ENCODE measurements around the gene IER3. TPM values are rescaled to one million over a fixed set of nuclear protein-coding genes. Genes with fewer than 3 reads are reported as not detected.

IER3 gene
- total RNA-seq = 100 to 1,000 TPM; 102 to 136 TPM
- polyA plus RNA-seq (2013, experiment 1 of 2) = 51.3 TPM
- polyA plus RNA-seq (2013, experiment 2 of 2) = 74.4 TPM
- long read RNA-seq, experiment 1, transcript IER3-201 (2 exons, 1,244 nt) = major isoform, 65 of 79 reads
- long read RNA-seq, experiment 1, transcript IER3-202 (1 exons, 1,350 nt) = minor isoform, 12 of 79 reads
- long read RNA-seq, experiment 1, partial matches to known transcripts = 0 of 79 reads
- long read RNA-seq, experiment 1, other reads (novel, unspliced or antisense) = 2 of 79 reads
- long read RNA-seq, experiment 2, transcript IER3-201 (2 exons, 1,244 nt) = major isoform, 26 of 28 reads
- long read RNA-seq, experiment 2, partial matches to known transcripts = 0 of 28 reads
- long read RNA-seq, experiment 2, other reads (novel, unspliced or antisense) = 0 of 28 reads
- long read RNA-seq, experiment 3, transcript IER3-202 (1 exons, 1,350 nt) = minor isoform, 9 of 271 reads
- long read RNA-seq, experiment 3, transcript IER3-201 (2 exons, 1,244 nt) = major isoform, 262 of 271 reads
- long read RNA-seq, experiment 3, partial matches to known transcripts = 0 of 271 reads
- long read RNA-seq, experiment 3, other reads (novel, unspliced or antisense) = 0 of 271 reads
- long read RNA-seq, experiment 4, transcript IER3-201 (2 exons, 1,244 nt) = major isoform, 385 of 391 reads
- long read RNA-seq, experiment 4, partial matches to known transcripts = 0 of 391 reads
- long read RNA-seq, experiment 4, other reads (novel, unspliced or antisense) = 2 of 391 reads

GRCh38 chr6:30744054-30744805 lies at the start of gene IER3:
TSS of gene IER3 (minus strand) at chr6:30744547. CDS start at chr6:30744518, 29 bp downstream.
- DNase-seq = peak; percentile 98
- H3K36me3 ChIP-seq (ENCODE audit: control insufficient read depth, insufficient read depth, low read length) = peaks cover 33% of the 10 kb centered on the region
- TF ChIP-seq CTCF (conservative IDR thresholded peaks at IDR 0.05) = peak; percentile 78
- H3K27ac ChIP-seq (ENCODE audit: low read depth, low read length) = peak within 1 kb of the TSS; percentile 41
- 0 to 1% methylated on average over 32 to 54 of the region's 54 CpGs for WGBS, 2 experiments (ENCODE audit: insufficient coverage in 1 of 2, insufficient read length in 1 of 2)
- peaks cover 34% of the 10 kb centered on the region for H3K36me3 Mint-ChIP-seq (ENCODE audit: low read depth)
- H3K27me3 Mint-ChIP-seq (ENCODE audit: insufficient read depth) = no peaks in the 10 kb centered on the region
- H3K9me3 Mint-ChIP-seq = no peaks in the 10 kb centered on the region
- H3K27ac Mint-ChIP-seq = peak within 1 kb of the TSS; percentile 93
- peaks cover 31% of the 10 kb centered on the region for H3K4me1 Mint-ChIP-seq
- peak within 1 kb of the TSS; percentile 98 for H3K4me3 Mint-ChIP-seq
- H3K9ac ChIP-seq (ENCODE audit: extremely low read depth, low read length, poor library complexity, severe bottlenecking) = peak within 1 kb of the TSS; percentile 99
- H3K27me3 ChIP-seq (ENCODE audit: control insufficient read depth, insufficient read depth, low read length, poor library complexity, severe bottlenecking) = no peaks in the 10 kb centered on the region
- no peaks in the 10 kb centered on the region for H3K9me3 ChIP-seq (ENCODE audit: control insufficient read depth, low read length)
- H3K4me1 ChIP-seq (ENCODE audit: control insufficient read depth, insufficient read depth, low read length) = peaks cover 5% of the 10 kb centered on the region
- peak within 1 kb of the TSS; percentile 94 for H3K4me3 ChIP-seq (ENCODE audit: low read length)

- Histone ChIP-seq H3K4me1 (ENCODE audit: control insufficient read depth, insufficient read depth, low read length) (no peaks in the 10 kb centered on the region), H3K4me3 (ENCODE audit: low read length) (no peak overlapping the region), H3K36me3 (ENCODE audit: control insufficient read depth, insufficient read depth, low read length) (no peaks in the 10 kb centered on the region), H3K27me3 (ENCODE audit: control insufficient read depth, insufficient read depth, low read length, poor library complexity, severe bottlenecking) (peaks cover 12% of the 10 kb centered on the region), H3K27ac (ENCODE audit: low read depth, low read length) (no peak overlapping the region), H3K9ac (ENCODE audit: extremely low read depth, low read length, poor library complexity, severe bottlenecking) (no peak overlapping the region), H3K9me3 (ENCODE audit: control insufficient read depth, low read length) (no peaks in the 10 kb centered on the region)
- no peak for DNase-seq
- no peaks in the 10 kb centered on the region for H3K36me3 Mint-ChIP-seq (ENCODE audit: low read depth)
- peaks cover 10% of the 10 kb centered on the region for H3K4me1 Mint-ChIP-seq
- H3K4me3 Mint-ChIP-seq = no peak overlapping the region
- H3K27me3 Mint-ChIP-seq (ENCODE audit: insufficient read depth) = peaks cover 41% of the 10 kb centered on the region
- no peak overlapping the region for H3K27ac Mint-ChIP-seq
- TF ChIP-seq CTCF (conservative IDR thresholded peaks at IDR 0.05) = no peak
- whole genome bisulfite sequencing, 2 experiments (ENCODE audit: insufficient coverage in 1 of 2, insufficient read length in 1 of 2) = 89 to 100% methylated on average over 3 to 6 of the region's 6 CpGs
- H3K9me3 Mint-ChIP-seq = no peaks in the 10 kb centered on the region
These were observed 49.3 kb upstream of the IER3 start for GRCh38 chr6:30793521-30794194.

GRCh38 chr6:30792786-30793185 lies 48.4 kb upstream of the IER3 start:
- Histone ChIP-seq H3K27me3 (ENCODE audit: control insufficient read depth, insufficient read depth, low read length, poor library complexity, severe bottlenecking) (peaks cover 21% of the 10 kb centered on the region), H3K27ac (ENCODE audit: low read depth, low read length) (no peak overlapping the region), H3K4me3 (ENCODE audit: low read length) (no peak overlapping the region), H3K36me3 (ENCODE audit: control insufficient read depth, insufficient read depth, low read length) (no peaks in the 10 kb centered on the region), H3K9ac (ENCODE audit: extremely low read depth, low read length, poor library complexity, severe bottlenecking) (no peak overlapping the region), H3K4me1 (ENCODE audit: control insufficient read depth, insufficient read depth, low read length) (no peaks in the 10 kb centered on the region), H3K9me3 (ENCODE audit: control insufficient read depth, low read length) (no peaks in the 10 kb centered on the region)
- Mint-ChIP-seq H3K36me3 (ENCODE audit: low read depth) (no peaks in the 10 kb centered on the region), H3K27ac (no peak overlapping the region), H3K9me3 (no peaks in the 10 kb centered on the region), H3K4me3 (no peak overlapping the region), H3K27me3 (ENCODE audit: insufficient read depth) (peaks cover 48% of the 10 kb centered on the region), H3K4me1 (peaks cover 18% of the 10 kb centered on the region)
- DNase-seq = no peak
- no peak for TF ChIP-seq CTCF (conservative IDR thresholded peaks at IDR 0.05)
- 84% methylated on average over 2 of the region's 2 CpGs; no CpG with 5 or more reads in 1 of the 2 experiments for WGBS, 2 experiments (ENCODE audit: insufficient coverage in 1 of 2, insufficient read length in 1 of 2)

Measured in endodermal cell (in vitro differentiated cells).